Measurements from ENCODE around the gene MYL1. TPM values are rescaled to one million over a fixed set of nuclear protein-coding genes. Genes with fewer than 3 reads are reported as not detected.

The MYL1 gene
- total RNA-seq, 1 experiment from 2014 or later, result not detected

DNA sequence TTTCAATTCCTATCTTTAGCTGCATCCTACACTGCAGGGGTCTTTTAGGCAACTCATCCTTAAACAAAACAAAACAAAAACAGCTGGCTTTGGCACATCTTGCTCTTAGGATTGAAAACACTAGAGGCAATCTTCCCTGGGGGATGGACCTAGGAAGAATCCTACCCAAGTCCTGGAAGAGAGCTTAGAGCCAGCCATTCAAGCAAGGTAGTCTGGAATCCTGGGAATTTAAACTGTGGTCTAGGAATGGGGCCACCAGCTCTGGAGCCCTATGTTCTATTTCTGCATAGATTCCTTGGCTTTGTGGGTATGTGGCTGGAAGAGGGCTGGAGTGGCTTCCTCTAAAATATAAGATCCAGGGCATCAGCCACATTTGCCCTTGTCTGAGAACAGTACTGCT lies 27.7 kb downstream of the MYL1 start:
- CTCF ChIA-PET, result no interaction called here
- Mint-ChIP-seq H3K27me3 (ENCODE audit: low read depth) (no peaks in the 10 kb centered on the region), H3K4me1 (no peaks in the 10 kb centered on the region), H3K9me3 (peaks cover 19% of the 10 kb centered on the region), H3K27ac (no peak overlapping the region), H3K4me3 (no peak overlapping the region), H3K36me3 (no peaks in the 10 kb centered on the region)
- no peak for DNase-seq (ENCODE audit: low spot score)
- TF ChIP-seq NR2C2 (CRISPR knock-in tag; IDR thresholded peaks at IDR 0.05) (no peak), SP1 (CRISPR knock-in tag; conservative IDR thresholded peaks at IDR 0.05) (no peak), ETV6 (CRISPR knock-in tag; IDR thresholded peaks at IDR 0.05) (no peak), RELA (CRISPR knock-in tag; IDR thresholded peaks at IDR 0.05; ENCODE audit: borderline replicate concordance) (no peak)
- peak; percentile 78 for ATAC-seq
- POLR2A ChIA-PET, result no interaction called here

DNA sequence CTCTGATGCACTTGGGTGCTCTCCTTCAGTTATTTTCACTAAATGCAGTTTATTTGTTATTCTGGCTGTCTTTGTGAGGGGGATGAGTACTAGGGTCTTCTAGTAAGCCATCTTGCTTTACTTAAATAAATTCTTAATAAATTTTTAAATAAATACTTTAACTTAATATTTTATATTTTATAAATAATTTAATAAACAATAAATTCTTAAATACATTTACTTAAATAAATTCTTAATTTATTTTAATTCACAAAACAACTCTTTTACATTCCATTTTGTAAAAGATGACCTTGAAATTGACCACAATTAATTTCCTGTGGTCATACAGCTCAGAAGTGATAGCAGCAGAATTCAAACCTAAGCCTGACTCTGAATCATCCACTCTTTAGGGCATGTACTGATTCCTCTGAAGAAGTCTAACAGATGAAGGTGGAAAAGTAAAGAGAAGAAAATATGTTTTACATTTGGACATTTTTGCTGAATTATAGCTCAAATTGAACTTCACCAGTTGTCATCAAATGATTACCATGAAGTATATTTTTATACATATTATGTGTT lies 28.8 kb downstream of the MYL1 start:
- CTCF ChIA-PET, result no interaction called here
- no peaks in the 10 kb centered on the region for H3K27me3 Mint-ChIP-seq (ENCODE audit: low read depth)
- no peak for TF ChIP-seq CREB1 (CRISPR knock-in tag; IDR thresholded peaks at IDR 0.05)
- TF ChIP-seq HMGA2 (CRISPR knock-in tag; IDR thresholded peaks at IDR 0.05), result peak; percentile 96
- ATAC-seq (no peak), DNase-seq (ENCODE audit: low spot score) (no peak)
- H3K36me3 Mint-ChIP-seq, result no peaks in the 10 kb centered on the region
- H3K9me3 Mint-ChIP-seq, result peaks cover 19% of the 10 kb centered on the region
- no peak overlapping the region for H3K4me3 Mint-ChIP-seq
- no peaks in the 10 kb centered on the region for H3K4me1 Mint-ChIP-seq
- no peak overlapping the region for H3K27ac Mint-ChIP-seq
- POLR2A ChIA-PET, result no interaction called here

DNA sequence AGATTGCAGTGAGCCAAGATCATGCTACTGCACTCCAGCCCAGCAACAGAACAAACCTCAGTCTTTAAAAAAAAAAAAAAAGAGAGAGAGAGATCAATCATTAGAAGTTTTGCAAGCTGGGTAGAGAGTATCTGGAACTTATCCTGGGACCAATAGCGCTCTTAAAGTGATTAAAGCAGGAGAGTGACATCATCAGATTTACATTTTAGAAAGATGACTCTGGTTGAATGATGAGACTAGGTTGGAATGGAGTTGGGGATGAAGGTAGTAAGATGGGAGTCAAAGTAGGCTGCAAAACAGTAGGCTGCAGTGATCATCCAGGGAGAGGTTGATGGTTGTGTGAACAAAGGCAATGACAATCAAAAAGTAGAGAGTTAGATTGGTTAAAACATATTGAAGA lies 37.8 kb downstream of the MYL1 start:
- no peaks in the 10 kb centered on the region; the same call in 1 of the 2 replicates for H3K27me3 Mint-ChIP-seq (ENCODE audit: low read depth)
- no peak for TF ChIP-seq PRRX2 (CRISPR knock-in tag; IDR thresholded peaks at IDR 0.05)
- no peak for TF ChIP-seq TCF7 (CRISPR knock-in tag; IDR thresholded peaks at IDR 0.05; ENCODE audit: low read depth)
- no peak for TF ChIP-seq CREM (CRISPR knock-in tag; IDR thresholded peaks at IDR 0.05)
- TF ChIP-seq FOXP1 (CRISPR knock-in tag; IDR thresholded peaks at IDR 0.05; ENCODE audit: borderline replicate concordance), result no peak
- TF ChIP-seq, protein P1, sequence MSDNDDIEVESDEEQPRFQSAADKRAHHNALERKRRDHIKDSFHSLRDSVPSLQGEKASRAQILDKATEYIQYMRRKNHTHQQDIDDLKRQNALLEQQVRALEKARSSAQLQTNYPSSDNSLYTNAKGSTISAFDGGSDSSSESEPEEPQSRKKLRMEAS (CRISPR knock-in tag; IDR thresholded peaks at IDR 0.05), result no peak
- TF ChIP-seq RORB (CRISPR knock-in tag; IDR thresholded peaks at IDR 0.05), result no peak
- no peak for TF ChIP-seq OVOL2 (CRISPR knock-in tag; IDR thresholded peaks at IDR 0.05; ENCODE audit: borderline replicate concordance)
- TF ChIP-seq, protein P2, sequence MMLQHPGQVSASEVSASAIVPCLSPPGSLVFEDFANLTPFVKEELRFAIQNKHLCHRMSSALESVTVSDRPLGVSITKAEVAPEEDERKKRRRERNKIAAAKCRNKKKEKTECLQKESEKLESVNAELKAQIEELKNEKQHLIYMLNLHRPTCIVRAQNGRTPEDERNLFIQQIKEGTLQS (CRISPR knock-in tag; conservative IDR thresholded peaks at IDR 0.05), result no peak
- no peak for TF ChIP-seq ZNF423 (CRISPR knock-in tag; IDR thresholded peaks at IDR 0.05)
- TF ChIP-seq, protein P3, sequence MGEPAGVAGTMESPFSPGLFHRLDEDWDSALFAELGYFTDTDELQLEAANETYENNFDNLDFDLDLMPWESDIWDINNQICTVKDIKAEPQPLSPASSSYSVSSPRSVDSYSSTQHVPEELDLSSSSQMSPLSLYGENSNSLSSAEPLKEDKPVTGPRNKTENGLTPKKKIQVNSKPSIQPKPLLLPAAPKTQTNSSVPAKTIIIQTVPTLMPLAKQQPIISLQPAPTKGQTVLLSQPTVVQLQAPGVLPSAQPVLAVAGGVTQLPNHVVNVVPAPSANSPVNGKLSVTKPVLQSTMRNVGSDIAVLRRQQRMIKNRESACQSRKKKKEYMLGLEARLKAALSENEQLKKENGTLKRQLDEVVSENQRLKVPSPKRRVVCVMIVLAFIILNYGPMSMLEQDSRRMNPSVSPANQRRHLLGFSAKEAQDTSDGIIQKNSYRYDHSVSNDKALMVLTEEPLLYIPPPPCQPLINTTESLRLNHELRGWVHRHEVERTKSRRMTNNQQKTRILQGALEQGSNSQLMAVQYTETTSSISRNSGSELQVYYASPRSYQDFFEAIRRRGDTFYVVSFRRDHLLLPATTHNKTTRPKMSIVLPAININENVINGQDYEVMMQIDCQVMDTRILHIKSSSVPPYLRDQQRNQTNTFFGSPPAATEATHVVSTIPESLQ (CRISPR knock-in tag; IDR thresholded peaks at IDR 0.05), result no peak
- no peak for TF ChIP-seq ZNF317 (CRISPR knock-in tag; IDR thresholded peaks at IDR 0.05; ENCODE audit: borderline replicate concordance, low read depth)
- no peak for TF ChIP-seq MXD4 (CRISPR knock-in tag; IDR thresholded peaks at IDR 0.05; ENCODE audit: borderline replicate concordance)
- TF ChIP-seq, protein P4, sequence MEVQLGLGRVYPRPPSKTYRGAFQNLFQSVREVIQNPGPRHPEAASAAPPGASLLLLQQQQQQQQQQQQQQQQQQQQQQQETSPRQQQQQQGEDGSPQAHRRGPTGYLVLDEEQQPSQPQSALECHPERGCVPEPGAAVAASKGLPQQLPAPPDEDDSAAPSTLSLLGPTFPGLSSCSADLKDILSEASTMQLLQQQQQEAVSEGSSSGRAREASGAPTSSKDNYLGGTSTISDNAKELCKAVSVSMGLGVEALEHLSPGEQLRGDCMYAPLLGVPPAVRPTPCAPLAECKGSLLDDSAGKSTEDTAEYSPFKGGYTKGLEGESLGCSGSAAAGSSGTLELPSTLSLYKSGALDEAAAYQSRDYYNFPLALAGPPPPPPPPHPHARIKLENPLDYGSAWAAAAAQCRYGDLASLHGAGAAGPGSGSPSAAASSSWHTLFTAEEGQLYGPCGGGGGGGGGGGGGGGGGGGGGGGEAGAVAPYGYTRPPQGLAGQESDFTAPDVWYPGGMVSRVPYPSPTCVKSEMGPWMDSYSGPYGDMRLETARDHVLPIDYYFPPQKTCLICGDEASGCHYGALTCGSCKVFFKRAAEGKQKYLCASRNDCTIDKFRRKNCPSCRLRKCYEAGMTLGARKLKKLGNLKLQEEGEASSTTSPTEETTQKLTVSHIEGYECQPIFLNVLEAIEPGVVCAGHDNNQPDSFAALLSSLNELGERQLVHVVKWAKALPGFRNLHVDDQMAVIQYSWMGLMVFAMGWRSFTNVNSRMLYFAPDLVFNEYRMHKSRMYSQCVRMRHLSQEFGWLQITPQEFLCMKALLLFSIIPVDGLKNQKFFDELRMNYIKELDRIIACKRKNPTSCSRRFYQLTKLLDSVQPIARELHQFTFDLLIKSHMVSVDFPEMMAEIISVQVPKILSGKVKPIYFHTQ (CRISPR knock-in tag; IDR thresholded peaks at IDR 0.05), result no peak
- TF ChIP-seq IRF2 (CRISPR knock-in tag; IDR thresholded peaks at IDR 0.05; ENCODE audit: borderline replicate concordance, low read depth), result no peak
- ChIA-PET CTCF (no interaction called here), POLR2A (no interaction called here)
- peaks cover 12% of the 10 kb centered on the region for H3K9me3 Mint-ChIP-seq
- H3K4me1 Mint-ChIP-seq, result no peaks in the 10 kb centered on the region
- H3K27ac Mint-ChIP-seq, result no peak overlapping the region
- H3K36me3 Mint-ChIP-seq, result no peaks in the 10 kb centered on the region
- H3K4me3 Mint-ChIP-seq, result no peak overlapping the region
- DNase-seq (ENCODE audit: low spot score) (no peak), ATAC-seq (no peak)

All from WTC11 (cell line).